NCI-H82 treated with DMSO at 0.1 percent for 48 hours (cell line): Measurements from ENCODE around the gene PAGE4.

Experiments used
- DNase-seq: peaks from one replicate; lab custom pipeline; 2025; ENCODE audit not compliant: unreplicated experiment; lab: John Stamatoyannopoulos, UW

PAGE4 gene, protein sequence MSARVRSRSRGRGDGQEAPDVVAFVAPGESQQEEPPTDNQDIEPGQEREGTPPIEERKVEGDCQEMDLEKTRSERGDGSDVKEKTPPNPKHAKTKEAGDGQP

DNA sequence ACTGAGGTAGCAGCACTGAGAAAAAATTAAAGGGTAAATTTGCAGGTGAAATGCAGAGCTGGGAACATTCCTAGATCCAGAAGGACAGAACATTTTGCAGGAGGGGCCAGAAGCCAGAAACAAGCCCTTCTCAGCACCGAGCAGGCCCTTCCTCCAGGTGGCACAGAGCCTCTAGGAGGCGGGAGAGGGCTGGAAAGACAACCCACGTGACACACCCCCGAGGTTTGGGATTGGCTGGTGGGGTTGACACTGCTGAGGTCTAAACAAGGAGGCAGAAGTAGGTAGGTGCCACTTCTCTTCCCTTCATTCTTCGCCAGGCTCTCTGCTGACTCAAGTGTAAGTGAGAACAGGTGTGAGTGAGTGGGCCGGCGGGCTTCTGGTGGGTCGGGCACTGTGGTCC is at the start of gene PAGE4:
Gene PAGE4, plus strand, starts transcription at position 288 of the 400 bp plus-strand sequence. CDS start 1,126 bp downstream, outside the sequence.
- DNase-seq: no peak

DNA sequence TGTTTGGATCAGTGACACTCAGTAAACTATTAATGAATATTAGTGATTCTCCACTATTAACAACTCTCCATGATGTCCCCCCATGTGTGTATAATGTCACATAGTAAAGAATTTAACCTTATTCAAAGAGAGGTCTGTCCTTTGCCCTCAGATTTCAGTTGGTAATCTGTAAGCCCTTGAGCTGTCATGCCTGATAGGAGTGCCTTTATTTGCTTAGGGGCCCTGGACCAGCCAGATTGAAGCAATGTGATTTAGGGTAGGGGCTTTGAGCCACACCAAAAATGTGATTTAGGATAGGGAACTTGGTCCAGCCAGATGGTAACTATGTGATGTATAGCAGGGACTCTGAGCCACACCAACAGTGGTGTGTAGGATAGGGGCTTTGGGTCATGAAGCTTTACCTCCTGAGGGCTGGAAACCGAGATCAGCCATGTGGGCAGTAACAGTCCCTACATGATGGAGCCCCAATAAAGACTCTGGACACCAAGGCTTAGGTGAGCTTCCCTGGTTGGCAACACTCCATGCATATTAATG is 44.3 kb upstream of the PAGE4 start:
- DNase-seq: no peak

GRCh38 chrX:49792376-49792775 is 36.7 kb upstream of the PAGE4 start:
- DNase-seq: no peak

GRCh38 chrX:49793686-49794085 is 35.4 kb upstream of the PAGE4 start:
- no peak for DNase-seq

- DNase-seq: no peak
Measured at GRCh38 chrX:49799828-49800227, 29.3 kb upstream of the PAGE4 start.

DNA sequence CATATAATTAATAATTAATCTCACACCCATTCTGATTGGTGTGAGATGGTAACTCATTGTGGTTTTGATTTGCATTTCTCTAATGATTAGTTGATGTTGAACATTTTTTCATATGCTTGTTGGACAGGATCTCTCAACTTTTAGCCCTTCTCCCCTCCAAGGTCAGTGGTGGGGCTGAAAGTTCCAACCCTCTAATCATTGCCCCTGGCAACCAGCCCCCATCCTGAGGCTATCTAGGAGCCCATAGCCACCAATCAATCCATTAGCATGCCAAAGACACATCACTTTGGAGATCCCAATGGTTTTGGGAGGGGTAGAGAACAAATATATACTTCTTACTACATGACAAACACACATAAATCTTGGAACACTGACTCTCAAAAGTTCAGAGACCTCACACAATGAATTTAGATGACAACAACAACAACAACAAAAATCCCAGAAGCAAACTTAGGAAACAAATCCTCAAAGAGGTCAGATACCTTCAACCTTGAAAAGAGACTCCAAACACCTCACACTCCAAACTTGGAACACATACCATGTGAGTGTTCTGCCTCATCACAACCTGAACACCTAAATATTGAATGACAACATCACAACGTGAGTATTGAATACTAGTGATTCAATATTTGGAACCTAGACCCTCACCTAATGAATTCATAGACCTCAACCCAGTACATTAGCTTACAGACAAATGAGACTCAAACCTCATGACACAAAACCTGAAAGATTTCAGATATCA is 19.0 kb upstream of the PAGE4 start:
- no peak for DNase-seq

GRCh38 chrX:49812177-49812576 is 16.9 kb upstream of the PAGE4 start:
- DNase-seq: no peak

DNA sequence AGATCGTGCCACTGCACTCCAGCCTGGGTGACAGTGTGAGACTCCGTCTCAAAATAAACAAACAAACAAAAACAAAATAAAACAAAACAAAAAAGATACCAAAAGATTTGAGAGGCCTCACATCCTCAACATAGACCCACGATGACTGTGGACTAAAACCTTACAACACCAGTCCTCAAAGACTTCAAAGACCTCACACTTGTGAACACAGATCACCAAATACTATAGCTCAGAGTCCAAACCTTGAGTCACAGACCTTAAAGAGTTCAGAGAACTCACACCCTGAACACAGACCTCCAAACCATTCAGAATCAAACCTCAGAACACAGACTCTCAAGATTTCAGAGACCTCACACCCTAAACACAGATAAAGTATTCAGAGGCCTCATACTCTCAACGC is 12.7 kb upstream of the PAGE4 start:
- DNase-seq: no peak

- DNase-seq: no peak
Measured at GRCh38 chrX:49838374-49838773, 9.3 kb downstream of the PAGE4 start.

GRCh38 chrX:49840679-49841078 is 11.6 kb downstream of the PAGE4 start:
- peak; percentile 21 for DNase-seq

- DNase-seq: no peak
Measured at GRCh38 chrX:49842621-49843020, 13.5 kb downstream of the PAGE4 start.

DNA sequence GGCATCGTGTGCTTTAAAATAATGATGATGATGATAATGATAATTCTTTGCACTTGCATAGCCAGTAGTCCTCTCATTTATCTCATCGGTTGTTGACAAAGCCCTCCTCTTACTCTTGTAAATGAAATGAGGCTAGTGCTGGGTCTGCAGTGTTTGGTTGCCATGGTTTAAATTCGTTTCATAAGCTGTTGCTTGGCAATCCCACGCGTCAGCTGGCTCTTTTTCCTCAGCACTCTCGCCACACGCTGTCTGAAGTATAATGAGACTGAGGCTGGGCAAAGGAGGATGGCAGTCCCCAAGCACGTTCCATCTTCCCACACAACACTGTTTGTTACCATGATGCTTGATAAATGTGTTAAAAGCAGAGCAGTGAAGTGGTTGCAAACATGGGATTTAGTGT is 15.5 kb downstream of the PAGE4 start:
- DNase-seq: no peak

- no peak for DNase-seq
Measured at GRCh38 chrX:49845701-49846403, 16.7 kb downstream of the PAGE4 start.

DNA sequence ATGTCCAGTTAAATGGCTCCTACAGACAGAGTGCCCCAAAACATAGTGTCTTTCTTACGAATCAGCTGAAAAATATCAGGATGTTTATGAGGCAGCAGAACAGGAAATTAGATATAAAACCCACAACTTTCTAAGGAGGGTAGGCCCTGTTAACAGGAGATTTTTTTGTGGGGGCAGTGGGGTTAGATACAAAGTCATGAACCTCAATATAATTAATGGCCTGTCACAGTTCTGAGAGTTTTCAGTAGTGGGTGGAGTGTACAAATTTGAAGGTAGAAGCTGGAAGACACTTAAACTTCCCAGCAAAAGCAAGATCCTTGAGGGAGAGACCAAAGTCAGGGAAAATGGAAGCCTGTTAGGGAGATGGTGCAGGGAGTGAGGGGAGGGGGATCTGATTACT is 17.4 kb downstream of the PAGE4 start:
- no peak for DNase-seq

DNA sequence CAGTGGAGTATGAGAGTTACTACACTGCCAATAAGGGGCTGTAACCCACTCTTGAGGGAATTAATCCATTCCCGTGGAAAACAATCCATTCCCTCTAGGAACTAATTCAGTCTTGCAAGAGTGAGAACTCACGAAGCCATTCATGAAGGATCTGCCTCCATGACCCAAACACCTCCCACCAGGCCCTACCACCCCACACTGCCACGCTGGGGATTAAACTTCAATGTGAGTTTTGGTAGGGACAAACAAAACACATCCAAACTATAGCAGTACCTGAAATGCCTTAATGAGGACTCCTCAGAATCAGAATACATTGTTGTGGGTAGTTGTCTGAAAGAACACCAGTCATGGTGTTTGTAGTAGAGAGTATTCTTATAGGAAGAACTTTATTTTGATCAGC is 19.2 kb downstream of the PAGE4 start:
- DNase-seq: no peak

GRCh38 chrX:49850028-49850427 is 20.9 kb downstream of the PAGE4 start:
- DNase-seq: no peak

DNA sequence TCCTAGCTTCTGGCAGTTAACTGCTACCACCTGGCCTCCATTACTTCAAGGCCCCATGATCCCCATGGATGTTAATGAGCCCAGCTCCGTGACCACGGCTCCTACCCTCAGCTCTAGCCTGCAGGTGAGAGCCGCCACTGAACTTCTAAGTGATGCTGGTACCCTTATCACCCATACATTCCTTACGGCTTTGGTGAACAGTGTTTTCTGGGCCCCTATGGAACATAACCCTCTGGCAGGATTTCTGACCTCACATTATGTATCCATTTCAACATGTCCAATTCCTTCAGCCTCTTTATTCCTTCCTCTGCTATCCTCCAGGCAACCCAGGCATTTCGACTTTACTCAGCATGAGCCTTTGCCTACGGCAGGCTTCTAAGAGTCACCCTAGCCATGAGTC is 24.6 kb downstream of the PAGE4 start:
- DNase-seq: no peak

GRCh38 chrX:49856819-49857218 is 27.7 kb downstream of the PAGE4 start:
- no peak for DNase-seq

GRCh38 chrX:49858341-49858740 is 29.2 kb downstream of the PAGE4 start:
- DNase-seq: no peak

DNA sequence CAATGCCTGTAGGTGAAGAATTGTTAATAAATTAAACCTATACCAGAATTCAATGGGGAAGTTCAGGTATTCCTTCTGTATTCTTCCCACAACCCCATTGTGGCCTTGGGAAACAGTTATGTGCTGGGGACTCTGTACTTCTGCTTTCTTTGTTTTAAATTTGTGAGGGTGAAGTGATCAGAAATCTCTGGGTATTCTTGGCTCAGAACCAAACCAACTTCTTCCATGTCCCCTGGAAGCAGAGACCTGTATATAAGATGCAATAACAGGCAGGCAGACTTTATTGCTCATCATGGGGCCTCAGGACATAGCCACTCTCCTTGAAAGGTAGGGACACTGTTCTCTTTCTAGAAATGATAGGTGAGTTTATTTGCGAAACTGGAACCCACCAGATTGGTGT is 30.4 kb downstream of the PAGE4 start:
- no peak for DNase-seq

DNA sequence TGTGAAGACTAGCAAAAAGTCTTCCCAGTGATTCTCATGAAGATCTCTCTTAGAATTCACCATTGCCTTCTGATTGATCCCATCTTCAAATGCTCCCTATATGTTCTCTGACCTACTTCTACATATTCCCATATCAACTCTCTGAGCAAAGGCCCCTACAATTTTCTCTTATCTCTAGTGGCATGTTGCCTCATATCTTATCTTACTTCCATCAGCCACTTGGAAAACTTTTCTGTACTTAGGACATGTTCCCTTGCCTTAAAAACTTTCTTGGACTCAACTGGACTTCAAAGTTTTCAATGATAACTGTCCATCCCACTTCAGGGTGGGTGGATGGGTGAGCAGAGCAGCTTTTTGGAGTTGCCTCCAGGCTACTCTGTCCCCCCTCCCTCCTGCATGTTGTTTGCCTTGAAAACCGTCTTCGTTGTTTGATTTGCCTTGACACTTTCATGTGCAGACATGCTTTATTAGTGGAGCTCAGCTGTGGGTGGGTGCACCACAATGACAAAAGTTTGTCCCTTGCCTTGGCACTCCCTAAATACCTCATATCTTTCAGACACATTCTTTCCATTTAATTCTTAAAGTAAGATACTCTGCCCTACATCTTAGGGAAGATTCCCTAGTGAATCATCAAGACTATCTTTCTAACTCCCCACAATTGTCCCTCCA is 31.9 kb downstream of the PAGE4 start:
- DNase-seq: no peak

- no peak for DNase-seq
Measured at GRCh38 chrX:49862093-49862492, 33.0 kb downstream of the PAGE4 start.
